LNCAP (cell line): ENCODE results near the gene ASAH2.

Experiments
- CTCF ChIP-seq: fragments of 450-650 bp; IDR thresholded peaks from 2 replicates; pipeline ENCODE4 v1.5.1; 2017; ENCODE audit warnings: mild to moderate bottlenecking

ASAH2 gene

GRCh38 chr10:50272531-50272930 lies 21.2 kb upstream of the ASAH2 start:
- TF ChIP-seq CTCF = no peak

- TF ChIP-seq CTCF = no peak
Observed at GRCh38 chr10:50271564-50272250, 20.4 kb upstream of the ASAH2 start.

GRCh38 chr10:50260791-50261281 lies 9.5 kb upstream of the ASAH2 start:
- TF ChIP-seq CTCF = no peak

GRCh38 chr10:50254479-50254878 lies 3.2 kb upstream of the ASAH2 start:
- TF ChIP-seq CTCF = no peak

GRCh38 chr10:50250096-50250854 lies 1.0 kb downstream of the ASAH2 start:
- TF ChIP-seq CTCF = no peak

- TF ChIP-seq CTCF = no peak
Observed at GRCh38 chr10:50248598-50248997, 2.7 kb downstream of the ASAH2 start.

- TF ChIP-seq CTCF = no peak
Observed at GRCh38 chr10:50248062-50248461, 3.3 kb downstream of the ASAH2 start.
